HG03575 (cell line): ENCODE data around the gene PHF12.

Source experiments
- ATAC-seq: cut with Tn5 transposase; IDR thresholded peaks from one replicate; pipeline ENCODE4 v1.9.1; 2021; ENCODE audit not compliant: unreplicated experiment, insufficient number of reproducible peaks, low FRiP score; ENCODE audit errors: extremely low read depth

Gene PHF12

DNA sequence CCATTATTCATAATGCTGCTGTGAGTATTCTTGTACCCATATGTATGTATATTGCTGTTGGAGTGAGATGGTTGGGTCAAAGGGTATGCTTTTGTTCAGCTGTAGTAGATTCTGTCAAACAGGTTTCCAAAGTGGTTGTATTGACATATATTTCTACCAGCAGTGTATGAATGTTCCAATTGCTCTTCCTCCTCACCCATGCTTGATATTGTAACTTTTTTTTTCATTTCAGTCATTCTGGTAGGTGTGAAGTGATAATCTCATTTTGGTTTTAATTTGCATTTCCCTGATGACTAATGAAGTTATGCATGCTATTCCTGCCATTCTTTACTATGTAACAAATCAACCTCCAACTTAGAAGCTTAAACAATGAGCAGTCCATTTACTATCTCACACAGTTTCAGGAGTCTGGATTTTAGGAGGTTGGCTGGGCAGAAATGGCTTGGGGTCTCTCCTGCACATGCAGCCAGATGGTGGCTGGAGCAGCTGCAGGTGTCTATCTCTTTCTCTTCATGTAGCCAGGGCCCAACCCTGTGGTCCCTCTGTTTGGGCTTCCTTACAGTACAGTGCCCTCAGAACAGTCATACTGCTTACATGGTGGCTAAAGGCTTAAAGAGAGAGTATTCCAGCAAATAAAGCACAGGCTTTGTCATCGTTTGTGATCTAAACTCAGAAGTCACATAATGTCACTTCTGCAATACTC, 75.3 kb downstream of the PHF12 start:
- ATAC-seq: no peak

DNA sequence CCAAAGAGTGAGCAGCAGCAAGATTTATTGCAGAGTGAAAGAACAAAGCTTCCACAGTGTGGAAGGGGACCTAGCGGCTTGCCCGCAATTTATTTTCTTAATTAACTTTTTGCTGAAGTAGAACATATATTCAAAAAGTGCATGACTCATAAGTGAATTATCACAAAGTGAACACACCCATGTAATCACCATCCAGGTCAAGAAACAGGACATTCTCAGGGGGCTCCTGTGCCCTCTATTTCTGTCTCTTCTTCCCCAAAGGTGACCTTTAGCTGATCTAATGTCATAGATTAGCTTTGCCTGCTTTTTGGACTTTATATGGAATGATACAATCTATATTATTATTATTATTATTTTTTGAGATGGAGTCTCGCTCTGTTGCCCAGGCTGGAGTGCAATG, 76.6 kb downstream of the PHF12 start:
- no peak for ATAC-seq

DNA sequence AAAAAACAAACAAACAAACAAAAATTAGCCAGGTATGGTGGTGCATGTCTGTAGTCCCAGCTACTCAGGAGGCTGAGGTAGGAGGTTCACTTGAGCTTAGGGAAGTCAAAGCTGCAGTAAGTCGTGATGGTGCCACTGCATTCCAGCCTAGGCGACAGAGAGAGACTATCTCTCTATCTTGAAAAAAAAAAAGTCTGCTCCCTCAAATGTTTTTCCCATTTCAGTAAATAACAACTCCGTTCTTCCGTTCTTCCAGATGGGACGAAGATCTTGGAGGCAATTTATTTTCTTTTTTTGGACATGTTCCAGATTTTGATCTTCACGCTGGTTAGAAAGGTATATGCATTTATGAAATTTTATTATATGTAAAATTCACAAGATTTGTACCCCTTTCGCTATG, 77.5 kb downstream of the PHF12 start:
- no peak for ATAC-seq

DNA sequence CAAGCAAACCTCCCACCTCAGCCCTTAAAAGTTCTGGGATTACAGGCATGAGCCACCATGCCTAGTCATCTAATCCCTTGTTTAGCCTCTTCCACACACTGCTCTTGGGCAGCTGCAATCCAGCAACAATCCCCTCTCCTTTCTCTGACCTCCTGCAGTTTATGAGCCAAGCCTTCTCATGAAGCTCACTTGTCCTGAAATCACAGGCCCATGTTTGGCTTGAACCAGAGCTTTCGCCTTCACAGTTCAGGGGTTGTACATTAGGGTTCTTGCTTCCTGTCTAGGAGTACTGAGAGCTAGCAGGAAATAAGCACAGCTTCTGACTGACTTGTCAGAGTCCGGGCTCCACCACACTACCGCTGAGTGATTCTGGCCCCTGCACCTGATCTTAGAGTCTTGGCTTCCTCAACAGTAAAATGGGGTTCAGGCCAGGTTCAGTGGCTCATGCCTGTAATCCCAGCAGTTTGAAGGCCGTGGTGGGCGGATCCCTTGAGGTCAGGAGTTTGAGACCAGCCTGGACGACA, 80.2 kb downstream of the PHF12 start:
- ATAC-seq: peak; percentile 77

DNA sequence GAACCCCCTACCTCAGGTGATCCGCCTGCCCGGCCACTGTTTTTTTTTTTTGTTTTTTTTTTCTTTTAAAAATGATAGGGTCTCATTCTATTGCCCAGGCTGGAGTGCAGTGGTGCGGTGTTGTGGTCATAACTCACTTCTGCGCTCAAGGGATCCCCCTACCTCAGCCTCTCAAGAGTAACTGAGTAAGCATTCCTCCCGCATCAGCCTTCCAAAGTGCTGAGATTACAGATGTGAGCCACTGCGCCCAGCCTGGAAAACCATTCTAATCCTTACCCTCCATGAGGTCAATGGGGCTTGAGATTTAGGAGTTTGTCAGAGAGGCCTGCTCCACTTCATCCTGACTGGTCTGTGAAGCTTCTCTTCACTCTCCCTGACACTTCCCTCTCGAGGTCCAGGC, 84.0 kb downstream of the PHF12 start:
- ATAC-seq: no peak

DNA sequence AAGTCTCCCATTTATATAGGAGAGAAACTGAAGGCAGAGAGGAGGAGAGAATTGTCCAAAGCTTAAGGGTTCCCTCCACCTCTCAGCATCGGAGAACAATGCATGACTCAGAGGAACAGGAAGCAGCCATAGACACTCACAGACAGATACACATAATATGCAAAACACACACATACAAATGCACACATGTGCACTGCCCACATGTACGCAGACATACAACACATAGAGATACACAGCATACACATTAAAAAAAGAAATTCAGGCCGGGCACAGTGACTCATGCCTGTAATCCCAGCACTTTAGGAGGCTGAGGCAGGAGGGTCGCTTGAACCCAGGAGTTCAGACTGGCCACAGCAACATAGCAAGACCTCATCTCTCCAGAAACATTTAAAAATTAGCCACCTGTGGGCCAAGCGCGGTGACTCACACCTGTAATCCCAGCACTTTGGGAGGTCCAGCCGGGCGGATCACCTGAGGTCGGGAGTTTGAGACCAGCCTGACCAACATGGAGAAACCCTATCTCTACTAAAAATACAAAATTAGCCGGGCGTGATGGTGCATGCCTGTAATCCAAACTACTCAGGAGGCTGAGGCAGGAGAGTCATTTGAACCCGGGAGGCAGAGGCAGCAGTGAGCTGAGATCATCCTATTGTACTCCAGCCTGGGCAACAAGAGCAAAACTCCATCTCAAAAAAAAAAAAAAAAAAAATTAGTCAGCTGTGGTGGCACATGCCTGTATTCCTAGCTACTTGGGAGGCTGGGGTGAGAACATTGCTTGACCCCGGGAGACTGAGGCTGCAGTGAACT, 85.2 kb downstream of the PHF12 start:
- ATAC-seq: no peak

DNA sequence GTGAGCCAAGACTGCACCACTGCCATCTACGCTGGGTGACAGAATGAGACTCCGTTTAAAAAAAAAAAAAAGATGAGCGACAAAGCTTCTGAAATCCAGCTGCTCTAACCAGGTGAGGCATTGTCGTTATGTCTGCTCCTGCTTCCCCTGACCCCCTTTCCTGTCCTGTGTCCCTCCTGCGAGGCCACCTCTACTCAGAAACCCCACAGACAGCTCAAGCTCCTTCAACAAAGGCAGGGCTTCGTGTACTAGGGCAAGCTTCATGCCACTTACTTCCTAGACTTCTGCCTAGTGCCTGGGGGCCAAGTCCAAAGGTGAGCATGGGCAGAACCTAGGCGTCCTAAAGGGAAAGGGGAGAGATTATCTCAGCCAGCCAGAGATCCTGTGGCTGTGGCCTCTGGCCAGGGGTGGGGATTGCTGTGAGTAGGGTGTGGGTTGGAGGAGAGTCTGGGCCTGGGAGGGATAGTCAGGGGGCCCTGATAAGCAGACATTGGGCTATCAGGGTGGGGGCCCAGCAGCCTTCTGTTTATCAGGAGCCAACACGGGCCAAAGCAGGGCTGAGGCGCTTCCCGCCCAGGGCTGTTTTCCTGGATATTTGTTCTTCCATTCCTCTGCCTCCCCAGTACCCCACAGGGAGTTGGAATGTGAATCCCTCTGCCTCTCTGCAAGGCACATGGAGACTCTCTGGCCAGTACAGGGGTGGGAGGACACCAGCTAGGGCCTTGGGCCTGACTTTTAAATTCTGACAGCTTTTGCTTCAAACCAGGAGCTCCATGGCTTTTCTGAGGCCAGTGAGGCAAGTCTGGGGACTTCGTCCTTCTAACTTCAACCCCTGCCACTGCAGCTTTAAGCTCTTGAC, 86.1 kb downstream of the PHF12 start:
- no peak for ATAC-seq

DNA sequence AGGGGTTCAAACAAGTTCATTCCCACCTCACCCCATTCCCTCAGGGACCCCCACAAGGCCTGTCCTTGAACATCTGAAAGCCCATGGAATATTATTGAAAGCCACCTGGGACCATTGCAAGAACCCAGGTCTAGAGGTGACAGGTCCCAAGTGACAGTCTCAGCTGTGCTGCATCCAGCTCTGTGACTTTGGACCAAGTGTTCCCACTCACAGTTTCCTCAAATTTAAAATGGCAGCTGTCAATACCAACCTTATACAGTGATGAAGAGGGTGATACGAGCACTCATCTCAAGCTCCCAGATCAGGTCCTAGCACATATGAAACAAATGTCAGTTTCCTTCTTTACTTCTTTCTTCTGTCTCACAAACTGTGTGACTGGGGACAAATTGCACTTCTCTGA, 87.4 kb downstream of the PHF12 start:
- ATAC-seq: no peak

DNA sequence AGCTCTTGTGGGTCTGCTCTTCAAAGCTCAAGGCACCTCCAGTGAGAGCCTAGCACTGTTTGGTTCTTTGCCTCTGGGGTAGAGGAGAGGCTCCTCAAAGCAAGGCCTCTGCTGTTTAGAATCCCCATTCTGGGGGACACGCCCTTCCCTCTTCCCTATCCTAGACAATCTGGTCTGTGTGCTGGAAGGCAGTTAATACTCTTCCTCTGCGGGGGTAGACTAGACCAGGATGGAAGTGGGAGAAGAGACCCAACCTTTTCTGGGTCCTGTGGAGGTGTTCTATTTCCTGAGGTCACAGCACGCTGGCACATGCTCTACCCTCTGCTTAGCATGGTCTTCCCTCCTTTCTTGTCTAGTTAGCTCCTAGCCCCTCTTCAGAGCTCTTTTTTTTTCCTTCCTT, 88.8 kb downstream of the PHF12 start:
- no peak for ATAC-seq

DNA sequence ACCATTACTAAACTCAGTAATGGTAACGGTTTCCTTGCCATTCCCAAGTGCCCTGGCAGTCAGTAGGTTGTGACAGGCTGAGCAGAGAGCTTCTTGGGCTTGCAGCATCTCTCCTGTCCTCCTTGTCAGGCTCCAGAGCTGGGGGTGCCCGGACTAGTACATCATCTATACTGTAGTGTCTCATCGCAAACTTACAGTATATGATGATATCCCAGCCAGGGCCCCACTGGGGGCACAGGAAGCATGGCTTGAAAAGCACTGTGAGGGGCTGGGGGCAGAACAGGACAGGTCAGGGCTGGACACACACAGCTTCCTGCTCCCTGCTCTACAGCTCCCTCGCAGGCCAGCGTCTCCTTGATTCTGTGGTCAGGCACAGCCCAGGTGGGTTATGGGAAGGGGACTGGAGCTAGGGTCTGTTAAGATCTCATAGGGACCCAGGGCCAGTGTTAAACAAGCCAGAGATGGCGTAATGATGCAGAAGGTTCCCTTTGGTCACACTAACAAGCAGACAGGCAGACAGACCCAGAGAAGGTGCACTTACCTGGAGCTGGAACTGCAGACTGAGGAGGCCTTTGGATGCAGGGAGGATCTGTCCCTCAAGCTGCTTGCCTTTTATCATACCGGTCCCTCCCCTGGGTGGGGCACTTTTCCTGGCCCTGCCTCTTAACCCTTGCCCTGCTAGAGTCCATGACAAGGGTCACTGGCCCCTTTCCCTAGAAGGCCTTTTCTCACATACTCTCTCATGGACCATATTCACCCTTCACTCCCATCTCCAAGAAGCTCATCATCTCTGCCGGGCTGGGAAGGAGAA, 89.7 kb downstream of the PHF12 start:
- ATAC-seq: no peak

DNA sequence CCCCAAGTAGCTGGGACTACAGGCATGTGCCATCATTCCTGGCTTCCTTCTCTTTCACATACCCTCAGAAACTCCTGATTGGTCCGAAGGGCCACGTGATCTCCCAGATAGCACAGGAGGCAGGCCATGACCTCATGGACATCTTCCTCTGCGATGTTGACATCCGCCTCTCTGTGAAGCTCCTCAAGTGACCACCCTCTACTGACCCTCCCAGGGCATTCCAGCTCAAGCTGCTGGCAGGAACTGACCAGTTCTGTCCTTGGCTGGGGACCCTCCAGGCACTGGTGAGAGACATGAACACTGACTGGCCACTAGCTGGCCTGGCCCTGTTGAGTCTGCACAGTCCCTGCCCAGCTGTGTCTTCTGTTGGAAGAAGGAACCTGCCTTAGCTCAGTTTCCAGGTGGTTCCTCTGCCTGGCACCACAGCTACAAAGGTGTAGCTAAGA, 90.9 kb downstream of the PHF12 start:
- ATAC-seq: no peak

DNA sequence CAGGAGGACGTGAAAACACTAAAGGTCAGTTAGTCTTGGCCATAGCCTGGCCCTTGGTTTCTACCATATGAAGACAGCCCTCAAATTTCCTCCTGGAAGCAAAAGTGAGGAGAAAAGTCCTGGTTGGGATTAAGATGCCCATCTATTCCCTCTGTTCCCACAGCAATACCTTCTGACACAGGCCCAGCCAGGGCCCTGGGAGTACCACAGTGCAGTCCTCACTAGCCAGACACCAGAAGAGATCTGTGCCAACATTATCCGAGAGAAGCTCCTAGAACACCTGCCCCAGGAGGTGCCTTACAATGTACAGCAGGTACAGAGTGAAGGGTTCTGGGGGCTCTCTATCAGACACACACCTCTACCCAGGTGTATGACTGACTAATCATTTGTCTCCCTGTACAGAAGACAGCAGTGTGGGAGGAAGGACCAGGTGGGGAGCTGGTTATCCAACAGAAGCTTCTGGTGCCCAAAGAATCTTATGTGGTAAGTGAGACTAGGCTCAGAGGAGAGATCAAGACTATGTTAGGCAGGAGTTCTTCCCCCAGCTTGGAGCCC, 92.4 kb downstream of the PHF12 start:
- ATAC-seq: no peak

DNA sequence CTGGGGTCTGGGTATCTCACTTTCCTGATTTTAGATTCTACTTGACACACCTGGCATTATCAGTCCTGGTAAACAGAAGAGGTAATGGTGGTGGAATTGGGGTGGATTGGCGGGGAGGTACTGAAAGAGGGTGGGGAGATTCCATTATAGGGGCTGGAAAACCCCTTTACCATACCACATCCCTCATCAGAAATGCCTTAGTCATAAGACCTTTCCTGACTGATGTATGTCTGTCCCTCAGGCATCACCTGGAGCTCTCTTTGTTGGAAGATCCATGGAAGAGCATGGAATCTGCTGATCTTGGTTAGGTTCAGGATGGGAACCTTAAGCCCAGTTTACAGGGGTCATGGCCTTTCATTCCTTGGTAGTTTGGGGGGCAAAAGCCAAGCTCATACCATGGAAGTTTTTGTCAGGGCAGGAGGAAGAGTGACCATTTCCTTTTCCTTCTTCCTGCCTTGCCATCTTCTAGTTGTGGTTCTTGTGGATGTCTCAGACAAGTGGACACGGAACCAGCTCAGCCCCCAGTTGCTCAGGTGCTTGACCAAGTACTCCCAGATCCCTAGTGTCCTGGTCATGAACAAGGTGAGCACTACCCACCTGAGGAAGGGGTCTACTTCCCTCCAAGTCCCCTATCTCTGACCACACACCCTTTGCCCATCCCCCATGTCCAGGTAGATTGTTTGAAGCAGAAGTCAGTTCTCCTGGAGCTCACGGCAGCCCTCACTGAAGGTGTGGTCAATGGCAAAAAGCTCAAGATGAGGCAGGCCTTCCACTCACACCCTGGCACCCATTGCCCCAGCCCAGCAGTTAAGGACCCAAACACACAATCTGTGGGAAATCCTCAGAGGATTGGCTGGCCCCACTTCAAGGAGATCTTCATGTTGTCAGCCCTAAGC, 93.2 kb downstream of the PHF12 start:
- ATAC-seq: no peak

DNA sequence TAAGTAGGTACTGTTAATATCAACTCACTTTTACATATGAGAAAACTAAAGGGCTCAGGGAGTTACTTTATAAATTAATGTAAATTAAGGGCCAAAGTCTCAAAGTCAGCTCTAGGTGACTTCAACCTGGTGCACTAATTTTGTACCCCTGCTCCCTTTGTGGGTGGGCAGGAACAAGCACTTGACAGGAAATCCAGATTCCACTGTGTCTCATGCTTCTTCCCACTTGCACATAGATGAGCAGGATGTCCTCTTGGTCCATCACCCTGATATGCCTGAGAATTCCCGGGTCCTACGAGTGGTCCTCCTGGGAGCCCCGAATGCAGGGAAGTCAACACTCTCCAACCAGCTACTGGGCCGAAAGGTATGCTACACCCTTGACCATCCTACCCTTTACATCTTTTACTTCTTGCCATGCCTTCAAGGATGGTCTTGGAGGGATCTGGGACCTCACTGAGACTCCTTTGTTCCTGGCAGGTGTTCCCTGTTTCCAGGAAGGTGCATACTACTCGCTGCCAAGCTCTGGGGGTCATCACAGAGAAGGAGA, 95.2 kb downstream of the PHF12 start:
- no peak for ATAC-seq

DNA sequence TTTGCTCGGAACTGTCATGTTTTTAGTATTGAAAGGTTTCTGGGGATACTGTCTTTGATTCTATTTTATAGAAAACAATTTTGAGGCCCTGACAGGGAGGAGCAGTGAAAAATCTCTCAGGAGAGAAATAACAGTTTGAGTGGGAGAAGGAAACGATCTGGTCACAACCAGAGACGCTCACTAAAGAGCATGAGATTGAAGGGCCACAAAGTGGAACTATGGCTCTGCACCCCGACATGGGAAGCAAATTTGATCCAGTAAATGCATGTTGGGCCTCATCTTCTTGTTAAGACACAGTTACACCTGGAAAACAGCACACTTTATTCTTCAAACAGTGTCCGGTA, 96.0 kb downstream of the PHF12 start:
- no peak for ATAC-seq
